SK-MEL-5 (cell line): ENCODE results near the gene ENC1. TPM values are rescaled to one million over a fixed set of nuclear protein-coding genes. Genes with fewer than 3 reads are reported as not detected.

Source experiments
- DNase-seq: peaks from one replicate; pipeline ENCODE4 v3.0.0-alpha.2; 2016; ENCODE audit warnings: low read depth, low spot score
- in situ Hi-C: cut with HindIII; loops from 2 replicates; pipeline ENCODE4 v1.10.0; 2016; ENCODE audit warnings: low sequenced_read_pairs, high pct_unique_total_duplicates, low pct_unique_long_range_greater_than_20kb
- total RNA-seq: library from RNA; depleted of rRNA; stranded (reverse); fragments of >200 nt; shearing (Covaris generic); gene quantifications from 2 replicates; pipeline ENCODE4 v1.2.3, GENCODE V29; 2014

ENC1 gene
- total RNA-seq, 1 experiment from 2014 or later: 2.5 TPM

GRCh38 chr5:74660873-74661272, 20.3 kb upstream of the ENC1 start:
- in situ Hi-C loops: no loop called here

GRCh38 chr5:74660140-74660539, 19.6 kb upstream of the ENC1 start:
- DNase-seq: no peak
- in situ Hi-C loops: no loop called here

More at GRCh38 chr5:74660873-74661272, 20.3 kb upstream of the ENC1 start:
- DNase-seq: no peak

GRCh38 chr5:74659172-74659571, 18.6 kb upstream of the ENC1 start:
- in situ Hi-C loops: no loop called here
- DNase-seq: no peak

GRCh38 chr5:74657165-74657564, 16.6 kb upstream of the ENC1 start:
- no peak for DNase-seq
- in situ Hi-C loops: no loop called here

GRCh38 chr5:74655716-74656115, 15.2 kb upstream of the ENC1 start:
- no peak for DNase-seq
- in situ Hi-C loops: no loop called here

GRCh38 chr5:74655206-74655605, 14.7 kb upstream of the ENC1 start:
- in situ Hi-C loops: no loop called here
- no peak for DNase-seq

GRCh38 chr5:74653991-74654390, 13.5 kb upstream of the ENC1 start:
- DNase-seq: no peak
- in situ Hi-C loops: no loop called here

GRCh38 chr5:74652576-74652975, 12.0 kb upstream of the ENC1 start:
- in situ Hi-C loops: no loop called here
- DNase-seq: no peak

GRCh38 chr5:74651710-74652109, 11.2 kb upstream of the ENC1 start:
- in situ Hi-C loops: no loop called here

GRCh38 chr5:74649421-74649973, 9.0 kb upstream of the ENC1 start:
- in situ Hi-C loops: no loop called here
- no peak for DNase-seq

More at GRCh38 chr5:74651710-74652109, 11.2 kb upstream of the ENC1 start:
- DNase-seq: no peak

GRCh38 chr5:74648835-74649293, 8.3 kb upstream of the ENC1 start:
- peak; percentile 77 for DNase-seq
- in situ Hi-C loops: no loop called here

GRCh38 chr5:74647096-74647495, 6.6 kb upstream of the ENC1 start:
- in situ Hi-C loops: no loop called here
- peak; percentile 80 for DNase-seq

GRCh38 chr5:74643111-74643562, 2.6 kb upstream of the ENC1 start:
- peak; percentile 29 for DNase-seq
- in situ Hi-C loops: no loop called here

GRCh38 chr5:74642543-74642863, 2.0 kb upstream of the ENC1 start:
- no peak for DNase-seq
- in situ Hi-C loops: no loop called here

- in situ Hi-C loops: no loop called here
- peak; percentile 38 for DNase-seq
These were observed 1.4 kb upstream of the ENC1 start for GRCh38 chr5:74641735-74642542.

- in situ Hi-C loops: no loop called here
These were observed 616 bp upstream of the ENC1 start for GRCh38 chr5:74640954-74641734.

GRCh38 chr5:74639807-74640449, 600 bp downstream of the ENC1 start:
- in situ Hi-C loops: no loop called here
- DNase-seq: peak; percentile 45

More at GRCh38 chr5:74640954-74641734, 616 bp upstream of the ENC1 start:
- DNase-seq: no peak
